Liver (tissue), 3 donors: ENCODE data around the gene PMIS2.

Experiments
- ATF3 ChIP-seq: IDR thresholded peaks from 2 replicates; pipeline ENCODE4 v1.6.1; 2016; ENCODE audit warnings: antibody characterized with exemption
- CTCF ChIP-seq: fragments of 150-350 bp; IDR thresholded peaks from 2 replicates; pipeline ENCODE4 v1.5.1; 2017; ENCODE audit warnings: improper control_type of control experiment, low read depth, low read length; ENCODE audit not compliant: missing input control
- EGR1 ChIP-seq, 2 donors: IDR thresholded peaks; 2 replicates each; pipeline ENCODE4 v1.6.1; 2016 to 2018; ENCODE audit warnings: antibody characterized with exemption in 2 of 2, low read depth in 2 of 2
- GABPA ChIP-seq, 2 donors: IDR thresholded peaks in 1 of 2; conservative IDR thresholded peaks in 1 of 2; 2 replicates each; pipeline ENCODE4 v1.6.1; 2016; ENCODE audit warnings: antibody characterized with exemption in 2 of 2, mild to moderate bottlenecking in 1 of 2, moderate library complexity in 1 of 2
- HNF4G ChIP-seq: IDR thresholded peaks from 2 replicates; pipeline ENCODE4 v1.6.1; 2016; ENCODE audit warnings: antibody characterized with exemption
- JUND ChIP-seq, 2 donors: IDR thresholded peaks; 2 replicates each; pipeline ENCODE4 v1.6.1; 2016; ENCODE audit warnings: antibody characterized with exemption in 2 of 2
- MAX ChIP-seq: IDR thresholded peaks from 2 replicates; pipeline ENCODE4 v1.6.1; 2016; ENCODE audit warnings: antibody characterized with exemption
- RAD21 ChIP-seq, 2 donors: IDR thresholded peaks; 2 replicates each; pipeline ENCODE4 v1.6.1; 2016; ENCODE audit warnings: antibody characterized with exemption in 2 of 2, mild to moderate bottlenecking in 2 of 2
- REST ChIP-seq: IDR thresholded peaks from 2 replicates; pipeline ENCODE4 v1.6.1; 2016; ENCODE audit warnings: antibody characterized with exemption, mild to moderate bottlenecking
- RXRA ChIP-seq, 2 donors: IDR thresholded peaks; 2 replicates each; pipeline ENCODE4 v1.6.1; 2017 to 2018; ENCODE audit warnings: antibody characterized with exemption in 2 of 2, mild to moderate bottlenecking in 1 of 2
- SP1 ChIP-seq: IDR thresholded peaks from 2 replicates; pipeline ENCODE4 v1.6.1; 2018; ENCODE audit warnings: antibody characterized with exemption, mild to moderate bottlenecking
- TAF1 ChIP-seq: conservative IDR thresholded peaks from 2 replicates; pipeline ENCODE4 v1.6.1; 2016; ENCODE audit warnings: antibody characterized with exemption, mild to moderate bottlenecking
- YY1 ChIP-seq: IDR thresholded peaks from 2 replicates; pipeline ENCODE4 v1.6.1; 2016; ENCODE audit warnings: antibody characterized with exemption, mild to moderate bottlenecking
- ZBTB33 ChIP-seq: IDR thresholded peaks from 2 replicates; pipeline ENCODE4 v1.6.1; 2016; ENCODE audit warnings: antibody characterized with exemption
- donor health status: healthy.
- donor health status: healthy.

GRCh38 chr19:35607661-35608060, 21.7 kb downstream of the PMIS2 start:
- no peak for TF ChIP-seq CTCF
- no peak for TF ChIP-seq ZBTB33
- TF ChIP-seq TAF1 = no peak
- TF ChIP-seq REST = no peak
- TF ChIP-seq JUND (IDR thresholded peaks at IDR 0.05) = no peak
- TF ChIP-seq HNF4G = no peak
- no peak for TF ChIP-seq RAD21 (IDR thresholded peaks at IDR 0.05)
- TF ChIP-seq YY1 = no peak
- TF ChIP-seq SP1 = no peak
- TF ChIP-seq GABPA (IDR thresholded peaks at IDR 0.05 in 1 of 2, conservative IDR thresholded peaks at IDR 0.05 in 1 of 2) = no peak
- TF ChIP-seq ATF3 = no peak
- no peak for TF ChIP-seq EGR1 (IDR thresholded peaks at IDR 0.05; ENCODE audit: low read depth in 2 of 2)
- no peak for TF ChIP-seq RXRA (IDR thresholded peaks at IDR 0.05)
- no peak for TF ChIP-seq MAX
